CD4-positive, alpha-beta T cell treated with Interleukin-1 beta for 1 hour (primary cell): Measurements from ENCODE around the gene ANKRD52.
"Not testable (repeated sequence)": the region's sequence is repeated elsewhere in the genome, so short reads cannot be mapped to it uniquely, and the experiment has no call there.

Experiments used
- DNase-seq, 2 donors: peaks; one replicate each; pipeline ENCODE4 v3.0.0-alpha.2; 2020 to 2022

ANKRD52 gene

GRCh38 chr12:56258068-56258819 is at the start of gene ANKRD52:
Gene ANKRD52 (minus strand): TSS chr12:56258384. CDS start chr12:56258269, 115 bp downstream.
- DNase-seq, result peak; percentile 79 to 82

- DNase-seq, result no peak
Observed at GRCh38 chr12:56307221-56307965, 49.2 kb upstream of the ANKRD52 start.

DNA sequence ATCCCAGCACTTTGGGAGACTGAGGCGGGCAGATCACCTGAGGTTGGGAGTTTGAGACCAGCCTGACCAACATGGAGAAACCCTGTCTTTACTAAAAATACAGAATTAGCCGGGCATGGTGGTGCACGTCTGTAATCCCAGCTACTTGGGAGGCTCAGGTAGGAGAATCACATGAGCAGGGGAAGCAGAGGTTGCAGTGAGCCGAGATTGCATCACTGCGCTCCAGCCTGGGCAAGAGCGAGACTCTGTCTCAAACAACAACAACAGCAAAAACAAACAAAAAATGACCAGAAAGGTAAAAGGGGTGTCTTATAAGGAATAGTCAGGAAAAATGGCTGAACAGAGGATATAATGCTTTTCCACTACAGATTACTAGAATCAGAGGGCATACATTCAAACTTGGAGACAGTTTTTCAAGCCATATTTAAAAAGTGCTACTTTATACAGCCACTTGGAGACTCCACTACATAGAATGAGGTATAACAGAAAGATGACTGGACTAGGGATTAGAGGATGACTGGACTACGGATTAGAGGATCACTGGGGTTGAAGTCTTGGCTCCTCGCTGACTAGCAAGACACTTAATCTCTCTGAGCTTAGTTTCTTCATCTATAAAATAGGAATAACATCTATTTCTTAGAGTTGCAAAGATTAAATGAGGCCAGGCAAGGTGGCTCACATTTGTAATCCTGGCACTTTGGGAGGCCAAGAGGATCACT is 46.8 kb upstream of the ANKRD52 start:
- no peak for DNase-seq

DNA sequence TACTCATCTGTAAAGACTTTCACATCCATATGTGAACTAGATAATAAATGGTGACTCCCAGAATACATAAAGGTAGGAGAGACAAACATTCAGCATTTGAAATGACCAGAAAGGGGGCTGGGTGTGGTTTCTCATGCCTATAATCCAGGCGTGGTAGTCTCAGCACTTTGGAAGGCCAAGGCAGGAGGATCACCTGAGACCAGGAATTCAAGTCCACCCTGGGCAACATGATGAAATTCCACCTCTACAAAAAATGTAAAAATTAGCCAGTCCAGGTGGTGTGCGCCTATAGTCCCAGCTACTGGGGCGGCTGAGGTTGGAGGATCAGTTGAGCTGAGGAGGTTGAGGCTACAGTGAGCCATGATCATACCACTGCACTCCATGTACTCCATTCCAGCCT is 46.1 kb upstream of the ANKRD52 start:
- DNase-seq, result no peak

DNA sequence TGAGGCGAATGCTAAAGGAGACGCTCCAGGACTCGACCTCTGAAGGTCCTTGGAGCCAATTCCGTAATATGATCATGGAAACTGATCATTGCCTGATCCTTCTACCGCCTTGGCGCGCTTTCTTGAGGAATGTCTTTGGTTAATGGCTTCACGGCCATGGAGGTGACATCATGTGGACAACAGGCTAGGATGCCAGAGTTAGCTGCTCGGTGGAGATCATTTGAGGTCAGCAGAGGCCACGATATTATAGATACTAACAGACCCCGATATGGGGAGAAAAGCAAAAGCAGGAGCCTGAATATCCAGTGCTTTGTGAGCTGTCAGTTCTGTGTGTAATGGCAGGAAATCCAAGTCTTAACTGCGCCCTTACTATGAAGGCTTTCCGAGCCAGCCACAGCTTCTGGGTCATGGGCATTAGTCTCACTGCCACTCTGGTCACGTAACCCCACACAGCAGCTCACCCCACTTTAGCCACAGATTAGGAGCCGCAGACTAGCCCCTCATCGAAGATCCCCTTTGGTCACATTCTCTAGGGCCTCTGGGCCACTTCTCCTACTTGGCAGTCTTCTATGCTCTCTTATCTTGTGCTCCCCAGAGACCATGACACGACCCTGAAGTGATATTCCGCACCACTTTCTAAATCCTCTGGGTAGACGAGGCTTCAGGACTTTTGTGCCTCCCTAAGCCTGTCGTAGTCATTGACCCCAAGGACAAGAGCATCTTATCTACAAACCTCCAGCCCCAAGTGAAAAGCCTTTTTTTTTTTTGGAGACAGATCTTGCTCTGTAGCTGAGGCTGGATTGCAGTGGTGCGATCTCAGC is 42.7 kb upstream of the ANKRD52 start:
- no peak for DNase-seq

GRCh38 chr12:56299853-56300643 is 41.9 kb upstream of the ANKRD52 start, which contains the start of gene CS:
Gene CS (minus strand): TSS chr12:56300330. CDS start chr12:56300201, 129 bp downstream.
- DNase-seq, result peak; percentile 99

- peak in 1 of 2 donors; percentile 46 for DNase-seq
Observed at GRCh38 chr12:56299308-56299852, 41.2 kb upstream of the ANKRD52 start.

GRCh38 chr12:56298828-56299227 is 40.6 kb upstream of the ANKRD52 start:
- DNase-seq, result no peak

GRCh38 chr12:56297400-56297799 is 39.2 kb upstream of the ANKRD52 start:
- DNase-seq, result no peak

DNA sequence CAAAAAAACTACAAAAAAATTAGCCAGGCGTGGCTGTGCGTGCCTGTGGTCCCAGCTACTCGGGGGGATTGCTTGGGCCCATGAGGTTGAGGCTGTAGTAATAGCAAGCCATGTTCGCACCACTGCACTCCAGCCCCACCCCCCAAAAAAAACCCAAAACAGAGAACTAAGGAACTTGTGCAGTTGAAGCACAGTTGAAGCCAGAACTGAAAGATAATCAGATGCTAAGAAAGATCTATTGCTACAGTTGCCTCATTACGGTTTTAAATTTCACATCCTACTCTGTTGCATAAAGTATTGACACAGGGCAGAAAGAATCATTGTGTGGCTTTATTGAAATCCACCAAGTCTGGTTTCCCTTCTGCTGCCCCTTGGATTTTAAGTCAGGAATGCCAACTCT is 38.1 kb upstream of the ANKRD52 start:
- DNase-seq, result no peak

GRCh38 chr12:56293795-56294194 is 35.6 kb upstream of the ANKRD52 start:
- no peak for DNase-seq

DNA sequence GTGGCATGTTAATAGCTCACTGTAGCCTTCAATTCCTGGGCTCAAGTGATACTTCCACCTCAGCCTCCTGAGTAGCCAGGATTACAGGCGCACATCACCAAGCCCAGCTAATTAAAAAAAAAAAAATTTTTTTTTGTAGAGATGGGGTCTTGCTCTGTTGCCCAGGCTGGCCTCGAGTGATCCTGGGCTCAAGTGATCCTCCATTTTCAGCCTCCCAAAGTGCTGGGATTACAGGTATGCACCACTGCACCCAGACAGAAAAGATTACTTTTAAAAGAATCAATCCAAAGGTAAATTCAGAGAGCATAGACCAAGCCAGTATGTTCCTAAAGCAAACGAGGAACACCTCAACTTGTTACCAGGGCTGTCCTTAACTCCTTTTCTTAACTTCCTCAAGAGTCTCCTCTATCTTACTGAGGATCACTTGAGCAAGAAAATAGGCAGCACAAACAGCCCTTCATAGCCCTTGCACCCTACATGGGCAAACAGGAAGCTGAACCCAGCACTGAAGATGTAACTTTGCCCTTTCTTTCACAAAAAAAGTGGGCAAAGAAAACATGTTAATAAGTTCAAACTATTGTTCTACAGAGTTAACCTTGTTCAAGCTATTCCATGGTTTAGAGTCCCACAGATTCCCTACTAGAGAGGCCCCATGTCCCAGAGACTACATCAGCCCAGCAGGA is 30.7 kb upstream of the ANKRD52 start:
- no peak for DNase-seq

GRCh38 chr12:56286044-56286830 is 28.1 kb upstream of the ANKRD52 start:
- DNase-seq, result no peak

GRCh38 chr12:56284263-56284662 is 26.1 kb upstream of the ANKRD52 start:
- not testable (repeated sequence) for DNase-seq

DNA sequence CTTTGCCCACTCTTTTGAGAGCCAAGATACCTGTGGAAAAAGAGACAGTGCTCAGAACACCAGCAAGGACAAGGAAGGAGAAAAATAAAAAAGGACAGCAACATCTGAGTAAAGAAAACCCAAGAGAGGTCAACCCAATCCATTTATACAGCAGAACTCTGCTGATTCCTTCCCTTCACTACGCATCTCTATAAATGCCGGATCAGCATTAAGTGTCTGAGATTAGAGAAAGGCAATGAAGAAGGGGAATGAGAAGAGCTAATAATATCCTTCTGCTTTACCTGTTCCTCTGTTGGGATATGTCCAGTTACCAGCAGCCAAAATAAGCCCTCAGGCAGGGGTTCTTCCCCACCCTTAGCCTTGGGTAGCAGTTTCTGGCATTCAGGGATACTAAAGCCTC is 24.4 kb upstream of the ANKRD52 start:
- no peak for DNase-seq

DNA sequence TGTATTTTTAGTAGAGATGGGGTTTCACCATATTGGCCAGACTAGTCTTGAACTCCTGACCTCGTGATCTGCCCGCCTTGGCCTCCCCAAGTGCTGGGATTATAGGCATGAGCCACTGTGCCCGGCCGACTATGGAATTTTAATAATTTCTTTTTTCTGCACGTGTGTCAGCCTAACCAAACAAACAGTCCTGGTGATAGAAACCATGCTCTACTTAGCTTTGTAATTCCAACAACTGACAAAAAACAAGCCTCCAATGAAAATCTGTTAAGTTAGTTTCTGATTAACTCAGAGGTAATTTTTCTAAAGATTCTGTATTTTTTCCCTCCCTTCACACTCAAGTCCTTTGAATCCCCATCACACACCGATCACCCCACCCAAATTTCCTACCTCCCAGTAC is 23.8 kb upstream of the ANKRD52 start:
- DNase-seq, result no peak

DNA sequence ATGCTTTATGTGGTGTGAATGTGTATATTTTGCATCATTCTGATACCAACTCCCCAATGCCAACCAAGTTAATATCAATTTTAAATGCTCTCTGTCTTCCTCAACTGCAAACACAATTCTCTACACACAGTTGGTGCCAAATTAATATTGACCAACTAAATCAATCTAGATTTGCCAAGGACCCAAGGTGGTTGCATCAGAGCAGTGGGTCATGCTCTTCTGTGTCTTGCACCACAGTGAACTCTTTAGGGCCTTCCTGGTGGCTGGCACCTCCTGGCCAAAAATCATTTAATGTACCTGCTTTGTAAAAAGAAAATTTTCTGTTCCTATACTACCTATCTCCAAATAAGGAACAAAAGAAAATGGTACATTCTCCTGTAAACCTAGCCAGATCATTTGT is 22.7 kb upstream of the ANKRD52 start:
- DNase-seq, result no peak

- no peak for DNase-seq
Observed at GRCh38 chr12:56278905-56279304, 20.7 kb upstream of the ANKRD52 start.

DNA sequence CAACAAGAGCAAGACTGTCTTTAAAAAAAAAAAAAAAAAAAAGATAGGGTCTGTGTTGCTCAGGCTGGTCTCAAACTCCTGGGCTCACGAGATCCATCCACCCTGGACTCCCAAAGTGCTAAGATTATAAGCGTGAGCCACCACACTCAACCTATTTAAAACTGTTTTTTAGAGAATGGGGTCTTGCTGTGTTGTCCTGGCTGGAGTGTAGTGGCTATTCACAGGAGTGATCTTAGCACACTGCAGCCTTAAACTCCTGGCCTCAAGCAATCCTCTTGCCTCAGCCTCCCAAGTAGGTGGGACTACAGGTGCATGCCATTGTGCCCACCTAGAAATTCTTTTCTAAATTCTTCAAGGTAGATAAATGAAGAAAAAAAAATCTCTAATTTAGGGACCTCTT is 16.1 kb upstream of the ANKRD52 start:
- no peak for DNase-seq

GRCh38 chr12:56272468-56272867 is 14.3 kb upstream of the ANKRD52 start:
- not testable (repeated sequence) for DNase-seq
